HG02970 (cell line): ENCODE results near the gene ARHGEF4.

Source experiments
- ATAC-seq: cut with Tn5 transposase; IDR thresholded peaks from one replicate; pipeline ENCODE4 v1.9.1; 2021; ENCODE audit warnings: mild to moderate bottlenecking, moderate library complexity, moderate number of reproducible peaks; ENCODE audit not compliant: unreplicated experiment, low FRiP score

The ARHGEF4 gene

DNA sequence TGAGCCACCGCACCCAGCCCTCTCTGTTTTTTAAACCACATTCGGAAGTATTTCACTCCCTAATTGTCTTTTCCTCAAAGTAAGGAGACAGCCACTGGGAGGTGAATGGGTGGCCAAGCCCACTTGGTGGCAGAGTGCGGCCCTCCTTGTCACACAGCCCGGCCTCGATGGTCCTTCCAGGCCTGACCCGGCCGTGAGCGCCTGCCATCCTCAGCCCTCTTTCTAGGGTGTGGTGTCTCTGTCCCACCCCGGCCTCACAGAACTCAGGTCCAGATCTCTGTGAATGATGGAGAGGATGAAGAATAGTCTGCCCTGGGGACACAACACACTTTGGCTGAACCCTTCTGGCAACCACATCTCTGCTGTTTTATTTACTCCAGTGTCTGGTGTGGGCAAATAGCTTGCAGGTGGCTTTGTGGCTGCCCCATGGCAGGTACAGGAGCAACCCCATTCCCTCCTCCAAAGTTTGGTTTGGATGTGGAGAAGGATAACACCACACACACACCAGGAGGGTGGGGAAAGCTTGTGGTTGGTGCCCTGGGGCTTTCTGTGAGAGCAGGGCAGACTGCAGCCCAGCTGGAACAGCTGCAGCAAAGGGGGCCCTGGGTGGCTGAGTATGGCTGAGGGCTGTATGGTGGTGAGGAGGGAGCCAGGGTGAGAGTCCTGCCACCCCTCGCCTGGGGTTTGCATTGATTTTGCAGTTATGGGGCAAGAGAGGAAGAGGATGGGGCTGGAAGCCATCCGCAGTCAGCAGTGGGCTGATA, 167.9 kb downstream of the ARHGEF4 start:
- ATAC-seq, result no peak

DNA sequence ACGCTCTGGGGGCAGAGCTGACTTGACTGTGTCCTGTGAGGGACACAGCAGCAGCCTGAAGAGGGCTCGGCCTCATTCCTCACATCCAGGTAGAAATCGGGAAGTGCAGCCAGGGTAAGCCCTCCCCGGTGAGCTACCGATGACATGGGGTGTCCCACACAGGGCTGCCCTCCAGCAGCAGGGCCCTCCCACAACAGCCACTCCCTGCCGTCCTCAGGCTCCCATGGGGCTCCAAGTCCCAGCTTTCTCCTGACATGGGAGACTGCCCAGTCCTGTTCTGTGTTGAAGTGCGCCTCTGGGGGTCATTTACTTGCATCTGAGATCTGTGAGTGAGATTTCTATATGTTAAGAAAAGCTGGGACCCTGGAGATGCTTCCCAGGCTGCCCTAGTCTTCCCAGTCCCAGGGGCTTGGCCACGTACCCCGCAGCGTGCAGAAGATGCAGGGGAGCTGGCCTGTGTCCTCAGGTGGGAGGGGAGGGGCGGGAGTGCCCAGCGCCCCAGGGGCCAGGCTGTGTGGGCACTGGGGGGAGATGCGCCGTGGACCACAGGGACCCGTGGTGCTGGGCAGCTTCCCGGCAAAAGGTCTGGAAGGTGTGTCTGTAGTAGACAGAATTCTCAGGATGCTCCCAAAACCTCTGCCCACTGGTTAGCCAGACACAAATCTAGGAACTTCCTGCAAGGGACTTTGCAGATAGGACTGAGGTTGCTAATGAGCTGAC, 168.7 kb downstream of the ARHGEF4 start:
- no peak for ATAC-seq

DNA sequence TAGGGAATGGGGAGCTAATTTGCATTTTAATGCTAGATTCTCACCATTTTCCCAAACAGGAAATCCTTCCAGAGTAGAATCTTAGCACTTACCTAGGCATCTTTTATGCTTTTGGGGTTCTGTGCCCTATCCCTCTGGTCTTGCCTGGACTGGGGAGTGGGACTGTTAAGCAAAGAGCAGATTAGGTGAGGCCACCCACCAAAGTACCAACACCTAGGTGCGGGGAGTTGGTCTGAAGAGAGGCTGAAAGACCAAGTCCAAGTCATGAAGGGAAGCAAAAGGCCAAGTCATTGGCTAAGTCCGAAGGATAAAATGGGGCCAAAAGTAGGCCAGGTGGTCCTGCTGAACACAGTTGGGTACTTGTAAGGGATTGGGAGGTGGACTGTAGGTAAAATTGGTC, 169.8 kb downstream of the ARHGEF4 start:
- ATAC-seq, result no peak

DNA sequence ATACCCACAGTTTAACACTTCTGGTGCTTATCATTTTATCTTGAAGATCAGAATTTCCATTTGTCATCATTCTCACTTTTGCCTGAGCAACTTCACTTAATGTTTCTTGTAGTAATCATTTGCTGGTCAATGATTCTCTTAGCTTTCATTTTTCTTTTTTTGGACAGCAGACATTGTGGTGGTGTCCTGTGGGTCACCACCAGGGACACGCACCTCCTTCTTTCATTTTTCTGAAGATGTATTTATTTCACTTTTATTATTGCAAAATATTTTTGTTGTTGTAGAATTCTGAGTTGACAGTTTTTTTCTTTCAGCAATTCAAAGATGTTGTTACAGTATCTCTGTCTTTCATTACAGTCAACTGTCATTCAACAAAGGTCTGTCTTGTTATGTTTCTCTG, 172.3 kb downstream of the ARHGEF4 start:
- no peak for ATAC-seq

DNA sequence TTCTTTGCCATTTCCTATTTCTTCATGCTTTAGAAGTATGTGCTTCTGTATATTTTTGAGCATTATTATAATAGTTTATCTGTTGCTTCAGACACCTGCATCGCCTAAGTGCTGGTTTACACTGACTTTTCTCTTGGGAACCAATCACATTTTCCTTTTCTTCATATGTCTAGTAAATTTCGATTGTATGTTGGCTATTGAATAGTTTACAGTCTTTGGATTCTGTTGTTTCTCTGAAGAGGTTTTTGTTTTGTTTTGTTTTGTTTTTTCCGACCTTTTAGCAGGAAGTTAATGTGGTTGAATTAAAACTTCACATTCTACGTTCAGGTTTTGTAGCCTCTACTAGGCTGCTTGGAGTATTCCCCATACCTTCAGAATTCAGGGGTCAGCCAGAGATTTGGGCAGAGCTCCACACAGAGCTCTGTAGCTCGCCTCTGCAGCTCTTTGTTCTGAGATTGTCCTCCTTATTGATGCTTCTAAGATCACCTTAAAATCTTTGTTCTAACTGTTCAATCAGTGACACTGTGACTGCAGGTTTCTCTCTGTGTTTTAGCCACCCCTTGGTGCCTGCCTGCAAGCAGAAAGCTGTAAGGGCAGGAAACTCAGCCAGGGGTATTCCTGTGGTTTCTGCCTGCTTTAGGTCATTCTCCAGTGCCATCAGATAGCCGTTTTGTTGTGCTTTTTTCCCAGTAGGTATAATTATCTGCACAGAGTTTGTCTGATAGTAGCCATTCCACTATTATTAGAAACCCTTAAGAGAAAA, 173.2 kb downstream of the ARHGEF4 start:
- no peak for ATAC-seq

DNA sequence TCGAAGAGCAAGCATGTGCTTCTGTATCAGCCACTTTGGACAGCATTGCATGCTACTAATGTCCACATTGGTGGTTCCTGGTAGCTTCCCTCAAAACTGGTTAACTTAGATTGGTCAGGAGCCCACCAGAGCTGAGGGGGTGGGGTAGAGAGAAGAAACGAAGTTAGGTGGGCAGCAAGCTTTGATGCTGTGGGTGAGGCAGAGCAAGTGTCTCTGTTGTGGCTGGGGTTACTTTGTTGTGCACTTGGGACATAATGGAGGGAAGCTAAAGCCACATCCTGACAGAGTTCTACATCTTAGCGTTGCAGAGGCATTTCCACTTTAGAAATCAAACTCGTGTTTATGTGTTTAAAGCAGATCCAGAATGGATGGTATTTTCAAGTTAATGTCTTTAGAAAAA, 173.9 kb downstream of the ARHGEF4 start:
- ATAC-seq, result no peak

DNA sequence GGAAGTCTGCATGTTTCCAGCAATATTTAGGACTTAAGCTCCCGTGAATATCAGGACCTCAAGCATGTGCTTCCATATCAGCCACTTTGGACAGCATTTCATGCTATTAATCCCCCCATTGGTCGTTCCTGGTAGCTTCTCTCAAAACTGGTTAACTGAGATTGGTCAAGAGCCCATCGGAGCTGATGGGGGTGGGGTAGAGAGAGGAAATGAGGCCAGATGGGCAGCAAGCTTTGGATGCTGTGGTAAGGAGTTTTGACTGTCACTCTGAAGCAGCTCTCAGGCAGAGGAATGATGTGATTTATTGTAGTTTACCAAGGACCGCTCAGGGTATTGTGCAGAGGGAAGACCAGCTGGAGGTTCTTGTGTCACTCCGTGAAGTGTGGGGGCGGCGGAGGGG, 174.8 kb downstream of the ARHGEF4 start:
- no peak for ATAC-seq

DNA sequence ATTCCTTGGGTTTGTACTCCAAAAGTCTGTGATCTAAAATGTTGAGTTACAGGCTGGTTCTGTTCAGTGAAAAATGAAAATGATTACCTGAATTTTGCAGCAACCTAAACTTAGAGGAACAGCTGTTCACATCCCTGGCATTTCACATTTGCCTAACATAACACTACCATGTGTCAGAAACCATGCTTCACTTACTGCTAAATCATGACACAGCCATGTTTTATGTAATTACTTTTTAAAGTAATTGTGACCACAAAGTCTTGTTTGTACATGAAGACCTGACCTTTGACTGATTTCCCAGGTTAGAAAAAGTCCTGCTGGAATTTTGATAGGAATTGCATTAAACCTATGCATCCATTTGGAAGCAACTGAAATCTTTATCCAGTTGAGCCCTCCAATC, 177.4 kb downstream of the ARHGEF4 start:
- no peak for ATAC-seq

DNA sequence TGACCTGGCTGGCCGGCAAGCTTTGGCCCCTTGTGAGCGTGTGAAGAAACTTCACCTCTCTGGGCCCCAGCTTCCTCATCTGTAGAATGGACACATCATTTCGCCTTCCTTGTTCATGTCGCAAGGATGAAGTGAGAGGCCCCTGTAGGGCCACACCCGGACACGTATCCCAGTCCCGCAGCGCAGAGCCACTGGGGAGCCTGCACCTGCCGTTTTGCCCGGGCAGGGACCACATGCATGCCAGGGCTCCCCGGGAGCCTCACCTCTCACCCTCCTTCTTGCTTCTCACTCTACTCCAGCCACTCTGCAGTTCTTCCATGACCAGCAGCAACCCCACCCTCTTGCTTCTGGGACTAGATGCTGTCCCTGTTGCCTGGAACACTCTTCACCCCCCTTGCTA, 179.1 kb downstream of the ARHGEF4 start:
- no peak for ATAC-seq

DNA sequence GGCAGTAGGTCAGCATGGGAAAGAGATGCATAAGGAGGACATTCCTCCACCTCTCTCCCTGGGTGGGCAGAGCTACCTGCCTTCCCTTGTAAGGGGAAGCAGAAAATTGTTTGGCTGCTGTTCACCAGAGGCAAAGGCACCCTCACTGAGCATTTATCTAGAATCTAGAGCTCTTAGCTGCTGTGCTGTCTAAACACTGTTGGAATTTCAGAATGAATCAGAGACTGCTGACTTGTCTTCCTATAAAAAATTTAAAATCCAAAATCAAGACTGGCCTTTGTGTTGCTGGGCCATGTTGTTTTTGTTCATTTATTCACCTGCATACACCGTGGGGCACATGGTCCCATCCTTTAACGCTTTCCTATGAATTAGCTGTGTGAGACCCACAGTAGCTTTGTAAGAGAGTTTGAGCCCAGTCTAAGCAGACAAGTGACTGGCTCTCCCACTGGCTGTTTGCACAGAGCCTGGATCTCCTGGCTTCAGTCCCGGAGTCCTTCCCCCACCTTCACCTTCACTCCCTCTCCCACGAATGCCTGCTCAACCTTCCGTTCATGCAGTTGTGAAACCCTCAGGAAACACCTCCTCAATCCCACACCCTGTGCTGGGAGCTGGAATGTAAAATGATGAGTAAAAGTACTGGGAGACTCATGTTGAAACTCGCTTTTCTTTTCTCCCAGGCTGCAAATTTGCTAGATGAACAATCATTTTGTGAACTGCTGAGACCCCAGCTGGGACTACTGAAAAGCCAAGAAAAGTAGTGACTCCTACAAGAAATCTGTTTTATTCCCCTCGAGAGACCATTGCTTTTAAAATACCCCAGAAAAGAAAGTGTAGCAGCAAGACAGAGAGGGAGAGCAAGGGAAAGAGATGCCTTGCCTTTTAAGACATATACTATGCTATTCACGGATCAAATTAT, 180.4 kb downstream of the ARHGEF4 start:
- ATAC-seq, result no peak

DNA sequence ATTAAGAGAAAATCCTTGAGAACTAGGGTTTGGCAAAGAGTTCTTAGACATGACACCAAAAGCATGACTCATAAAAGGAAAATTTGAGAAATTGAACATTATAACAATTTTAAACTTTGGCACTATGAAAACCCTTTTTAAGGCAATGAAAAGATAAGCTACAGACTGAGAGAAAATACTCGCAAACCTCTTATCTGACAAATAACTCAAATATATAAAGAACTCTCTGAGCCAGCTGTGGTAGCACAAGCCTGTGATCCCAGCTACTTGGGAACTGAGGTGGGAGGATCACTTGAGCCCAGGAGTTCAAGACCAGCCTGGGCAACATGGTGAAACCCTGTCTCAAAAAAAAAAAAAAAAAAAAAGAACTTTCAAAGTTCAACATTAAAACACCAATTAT, 186.0 kb downstream of the ARHGEF4 start:
- no peak for ATAC-seq

DNA sequence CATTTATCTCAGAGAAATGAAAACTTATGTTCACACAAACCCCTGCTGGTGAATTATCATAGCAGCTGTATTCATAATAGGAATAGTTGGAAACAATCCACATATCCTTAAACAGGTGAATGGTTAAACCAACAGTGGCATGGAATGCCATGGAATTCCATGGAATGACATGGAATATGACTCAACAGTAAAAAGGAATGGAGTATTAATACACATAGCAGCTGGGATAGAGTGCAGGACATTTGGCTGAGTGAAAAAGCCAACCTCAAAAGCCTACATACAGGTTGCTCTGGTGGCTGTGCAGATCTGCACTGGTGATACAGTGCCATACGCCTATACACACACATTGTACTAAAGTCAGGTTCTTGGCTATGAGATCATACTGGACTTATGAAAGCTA, 187.0 kb downstream of the ARHGEF4 start:
- no peak for ATAC-seq

DNA sequence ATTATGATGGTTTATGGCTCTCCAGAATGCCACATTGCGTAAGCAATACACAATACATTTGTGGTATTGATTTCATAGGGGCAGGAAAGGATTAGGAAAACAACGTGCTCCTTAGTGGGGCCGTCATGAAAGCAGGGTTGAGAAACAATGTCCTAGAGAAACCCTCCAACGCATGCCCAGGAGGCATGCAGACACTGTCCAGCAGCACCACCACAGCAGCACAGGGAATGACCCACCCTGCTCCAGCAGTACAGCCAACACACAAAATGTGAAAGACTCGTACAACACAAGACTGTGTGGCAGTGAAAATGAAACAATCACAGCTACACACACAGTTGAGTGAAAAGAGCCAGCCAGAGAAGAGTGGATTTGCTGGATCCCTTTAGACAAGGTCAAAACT, 190.2 kb downstream of the ARHGEF4 start:
- no peak for ATAC-seq

DNA sequence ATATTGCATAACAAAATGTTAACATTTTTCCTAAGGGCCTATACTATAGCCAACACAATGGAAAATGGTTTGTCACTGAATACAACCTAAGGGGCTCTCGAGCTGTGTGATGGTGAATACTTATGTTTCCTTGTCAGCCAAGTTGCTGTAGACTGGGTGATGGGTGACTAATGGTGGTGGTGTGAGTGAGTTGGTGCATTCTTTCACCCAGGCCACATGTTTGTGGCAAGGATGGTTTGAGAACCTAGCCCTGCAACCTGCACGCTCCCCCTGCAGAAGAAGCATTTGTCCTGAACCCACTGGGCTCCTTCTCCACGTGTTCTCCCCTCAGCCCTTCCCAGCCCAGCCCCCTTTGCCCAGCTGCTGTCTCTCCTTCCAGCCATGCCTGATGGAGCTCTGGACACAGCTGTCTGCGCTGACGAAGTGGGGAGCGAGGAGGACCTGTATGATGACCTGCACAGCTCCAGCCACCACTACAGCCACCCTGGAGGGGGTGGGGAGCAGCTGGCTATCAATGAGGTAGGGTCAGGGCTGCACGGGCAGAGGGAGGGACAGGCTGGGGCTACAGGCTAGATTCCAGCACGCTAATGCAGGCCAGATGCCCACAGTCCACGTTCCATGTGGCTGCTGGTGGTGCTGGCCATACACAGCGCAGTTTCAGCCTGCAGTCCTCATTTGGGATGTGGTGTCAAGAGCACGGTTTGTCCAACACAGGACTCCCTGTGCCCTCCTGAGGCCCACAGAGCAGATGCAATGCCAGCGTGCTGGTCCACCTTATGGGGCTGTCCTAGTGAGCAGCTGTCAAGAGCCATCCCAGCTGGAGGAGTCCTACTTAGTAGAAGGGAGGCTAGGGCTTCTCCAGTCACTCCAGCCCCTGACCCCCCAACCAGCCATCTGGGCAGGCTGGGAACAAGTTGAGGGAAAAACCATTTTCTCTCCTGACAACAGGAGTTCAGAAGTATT, 191.1 kb downstream of the ARHGEF4 start:
- ATAC-seq, result no peak

DNA sequence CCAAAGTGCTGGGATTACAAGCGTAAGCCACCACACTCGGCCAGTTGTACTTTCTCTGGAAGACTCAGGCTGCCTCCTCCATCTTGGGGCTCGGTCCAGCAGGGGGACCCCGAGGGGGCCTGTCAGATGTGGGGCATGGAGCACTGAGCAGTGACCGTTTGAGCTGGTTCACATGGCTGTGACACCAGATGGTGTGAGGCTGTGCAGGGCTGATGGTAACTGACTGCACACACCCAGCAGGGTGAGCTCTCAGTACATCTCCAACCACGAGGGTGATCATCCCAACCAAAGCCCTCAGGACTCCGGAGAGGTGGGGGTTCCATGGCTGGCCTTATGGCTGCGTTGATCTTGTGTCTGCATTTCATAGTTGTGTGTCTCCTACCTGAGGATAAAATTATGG, 193.1 kb downstream of the ARHGEF4 start:
- no peak for ATAC-seq

DNA sequence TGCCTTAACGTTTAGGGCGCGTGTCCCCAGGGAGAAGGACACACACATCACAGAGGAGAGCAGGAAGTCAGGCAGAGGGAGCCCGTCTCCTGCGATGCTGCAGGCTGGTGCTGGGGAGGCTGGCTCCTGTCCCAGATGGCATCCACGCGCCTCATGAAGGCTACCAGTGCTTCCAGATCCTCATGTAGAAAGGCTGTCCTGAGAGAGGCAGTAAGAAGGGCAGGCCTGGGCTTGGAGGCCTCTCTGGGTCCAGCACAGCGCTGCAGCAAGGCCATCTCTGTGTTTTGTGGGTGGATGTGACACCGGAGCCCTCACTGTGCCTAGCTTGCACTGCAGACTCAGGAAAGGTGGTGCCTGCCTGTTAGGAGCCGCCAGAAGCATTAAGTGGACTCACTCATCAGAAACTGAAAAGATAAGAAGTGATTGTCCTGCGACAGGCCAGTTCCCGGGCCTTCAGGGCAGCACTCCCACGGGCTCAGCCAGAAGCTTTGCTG, 193.8 kb downstream of the ARHGEF4 start:
- ATAC-seq, result no peak

DNA sequence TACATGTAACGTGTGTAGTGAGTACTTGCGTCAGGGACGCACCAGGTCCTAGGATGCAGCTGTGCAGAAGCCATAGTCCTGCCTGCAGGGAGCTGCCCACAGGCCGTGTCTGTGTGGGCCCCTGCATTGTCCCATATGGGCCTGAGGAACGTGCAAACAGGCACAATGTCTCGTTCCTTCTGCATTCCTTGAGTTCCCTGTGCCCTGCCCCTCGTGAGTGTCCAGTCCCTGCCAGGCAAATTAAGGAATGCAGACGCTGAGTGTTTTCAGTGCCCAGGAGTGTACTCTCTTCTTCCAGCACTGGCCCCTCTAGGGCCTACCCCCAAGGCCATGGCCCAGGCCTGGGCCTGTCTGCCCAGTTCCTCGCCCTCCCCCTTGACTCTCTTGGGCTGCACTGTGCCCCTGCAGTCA, 194.7 kb downstream of the ARHGEF4 start:
- no peak for ATAC-seq

DNA sequence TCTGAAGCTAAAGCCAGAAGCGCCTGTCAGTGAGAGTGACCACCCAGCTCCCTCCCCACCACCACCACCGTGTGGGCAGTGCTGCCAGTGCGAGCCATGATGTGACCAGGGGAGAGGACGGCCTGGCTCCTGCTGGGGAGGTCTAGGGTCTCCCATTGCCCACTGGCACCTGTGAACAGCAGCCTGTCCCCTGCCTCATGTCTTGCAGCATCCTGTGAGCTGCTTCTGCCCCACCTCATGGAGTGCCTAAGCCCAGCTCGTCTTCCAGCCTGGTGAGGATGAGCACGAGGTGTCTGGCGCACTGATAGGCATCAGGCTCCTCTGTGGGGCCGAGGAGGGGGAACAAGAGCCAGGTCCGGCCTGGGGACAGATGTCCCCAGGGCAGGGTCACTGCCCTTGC, 195.2 kb downstream of the ARHGEF4 start:
- no peak for ATAC-seq

DNA sequence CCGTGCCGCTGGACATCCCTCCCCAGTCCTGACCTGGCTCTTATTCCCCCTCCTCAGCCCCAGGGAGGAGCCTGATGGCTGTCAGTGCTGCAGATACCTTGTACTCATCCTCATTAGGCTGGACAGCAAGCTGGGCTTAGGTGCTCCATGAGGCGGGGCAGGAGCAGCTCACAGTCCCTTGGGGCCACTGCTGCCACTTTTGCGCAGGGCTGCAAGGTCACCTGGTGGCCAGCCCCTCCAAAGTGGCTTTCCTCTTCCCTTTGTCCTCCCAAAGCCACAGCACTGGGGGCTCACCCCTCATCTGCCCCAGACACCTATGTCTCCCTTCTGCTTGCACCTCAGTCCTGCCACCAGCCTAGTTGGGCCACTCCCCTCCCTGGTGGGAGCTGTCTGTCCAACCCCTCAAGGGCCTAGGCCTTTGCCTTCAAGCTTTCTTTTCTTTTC, 195.7 kb downstream of the ARHGEF4 start:
- ATAC-seq, result no peak
